HG03460 (cell line): Measurements from ENCODE around the gene TMEM176A.
A peak's percentile ranks its signal among the peaks of the same experiment; 100 is the strongest.

Experiments used
- ATAC-seq: cut with Tn5 transposase; IDR thresholded peaks from one replicate; pipeline ENCODE4 v1.9.1; 2021; ENCODE audit not compliant: unreplicated experiment

TMEM176A gene

DNA sequence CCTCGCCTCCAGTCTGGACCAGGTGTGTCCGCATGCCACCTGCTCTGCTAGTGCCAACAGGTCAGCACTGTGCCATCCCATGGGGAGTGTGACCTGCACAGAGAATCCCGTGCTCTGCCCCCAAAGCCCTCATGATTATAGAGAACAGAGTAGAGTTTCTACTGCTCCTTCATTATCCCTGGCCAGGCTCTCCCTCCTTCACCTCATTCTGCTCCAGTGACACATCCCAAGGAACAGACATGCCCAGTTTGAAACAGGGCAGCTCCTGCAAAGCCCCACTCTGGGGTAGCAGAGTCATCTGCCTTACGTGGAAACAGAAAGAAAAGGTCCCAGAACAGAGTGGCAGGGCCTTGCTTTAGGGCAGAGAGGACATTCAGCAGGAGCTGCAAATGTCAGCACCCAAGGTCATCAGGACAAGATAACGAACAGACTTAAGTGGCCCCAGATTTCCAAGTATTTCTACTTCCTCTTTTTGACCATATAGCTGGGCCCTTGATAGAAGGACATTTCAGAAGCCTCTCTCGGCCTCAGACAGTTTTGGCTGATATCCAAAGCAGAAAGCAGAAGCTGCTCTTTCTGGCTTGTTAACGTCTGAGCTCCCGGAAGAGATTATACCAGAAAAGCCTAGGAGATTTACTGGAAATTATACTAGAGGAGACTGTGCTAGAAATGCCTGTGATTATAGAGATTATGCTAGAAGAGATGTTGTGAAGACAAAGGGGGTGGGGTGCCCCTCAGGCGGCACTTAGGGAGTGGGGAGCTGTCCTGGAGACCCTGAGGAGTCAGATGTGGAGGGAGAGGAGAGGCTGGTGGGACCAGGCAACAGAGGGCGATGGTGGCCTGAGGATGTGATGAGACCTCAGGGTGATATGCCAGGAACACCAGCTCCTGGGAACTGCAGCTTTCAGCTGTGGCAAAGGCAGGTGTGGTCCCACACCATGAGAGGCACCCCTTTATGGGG lies 13.0 kb upstream of the TMEM176A start:
- peak; percentile 45 for ATAC-seq

DNA sequence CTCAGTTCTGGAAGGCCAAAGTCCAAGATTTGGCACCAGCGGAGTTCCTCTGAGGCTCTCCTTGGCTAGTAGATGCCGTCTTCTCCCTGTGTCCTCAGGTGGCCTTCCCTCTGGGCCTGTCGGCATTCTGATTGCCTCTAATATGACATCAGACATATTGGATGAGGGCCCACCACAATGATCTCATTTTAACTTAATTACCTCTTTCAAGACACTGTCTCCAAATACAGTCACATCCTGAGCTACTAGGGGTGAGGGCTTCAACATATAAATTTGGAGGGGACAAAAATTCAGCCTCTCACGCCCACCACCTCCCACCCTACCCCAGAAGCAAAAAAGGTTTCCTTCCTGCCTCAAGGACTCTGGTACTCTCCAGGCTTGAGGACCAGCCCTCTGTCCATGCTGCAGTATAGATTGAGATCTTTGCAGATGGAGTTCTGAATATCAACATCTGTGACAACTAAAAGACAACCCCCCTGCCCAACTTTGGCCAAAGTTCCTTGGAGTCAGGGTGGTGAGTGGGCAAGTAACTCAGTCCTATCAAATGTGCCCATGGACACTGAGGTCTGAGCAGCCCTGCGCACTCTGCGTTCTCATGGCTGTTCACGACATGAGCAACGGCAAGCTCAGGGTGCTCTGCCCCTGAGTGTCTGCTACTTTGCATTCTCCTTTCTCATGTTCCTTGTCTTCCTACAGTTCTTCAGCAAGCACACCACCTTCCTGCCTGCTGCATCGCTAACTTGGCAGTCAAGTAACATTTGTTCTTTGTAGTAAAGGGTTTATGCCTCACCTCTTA lies 11.9 kb upstream of the TMEM176A start:
- ATAC-seq = no peak

DNA sequence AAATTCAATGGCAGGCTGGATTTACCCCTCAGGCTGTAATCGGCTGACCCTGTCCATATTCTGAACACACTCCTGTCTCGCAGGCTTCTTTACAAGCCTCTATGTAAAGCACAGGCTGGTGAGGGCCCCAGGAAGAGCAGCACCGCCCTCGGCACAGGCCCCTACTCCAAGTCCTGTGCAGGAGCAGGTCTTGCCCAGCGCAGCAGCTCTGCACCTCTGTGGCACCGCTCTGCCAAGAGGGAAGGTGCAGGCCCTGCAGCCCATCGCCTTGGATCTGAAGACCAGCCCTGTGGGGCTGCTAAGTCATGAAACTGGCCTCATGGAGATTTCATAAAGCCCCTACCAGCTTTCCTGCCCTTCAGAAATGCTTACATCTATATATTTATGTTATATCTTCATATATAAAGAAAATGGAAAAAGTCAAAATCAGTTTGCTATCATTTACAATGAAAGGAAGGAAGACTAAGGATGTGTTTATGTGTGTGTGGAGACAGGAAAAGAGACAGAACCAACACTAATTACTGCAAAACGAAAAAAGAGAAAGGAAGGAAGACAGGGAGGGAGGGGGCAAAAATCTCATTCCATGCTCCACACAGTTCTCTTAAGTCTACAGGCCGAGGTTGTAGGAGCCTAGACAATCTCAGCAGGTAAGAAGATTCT lies 10.0 kb upstream of the TMEM176A start:
- ATAC-seq = no peak

DNA sequence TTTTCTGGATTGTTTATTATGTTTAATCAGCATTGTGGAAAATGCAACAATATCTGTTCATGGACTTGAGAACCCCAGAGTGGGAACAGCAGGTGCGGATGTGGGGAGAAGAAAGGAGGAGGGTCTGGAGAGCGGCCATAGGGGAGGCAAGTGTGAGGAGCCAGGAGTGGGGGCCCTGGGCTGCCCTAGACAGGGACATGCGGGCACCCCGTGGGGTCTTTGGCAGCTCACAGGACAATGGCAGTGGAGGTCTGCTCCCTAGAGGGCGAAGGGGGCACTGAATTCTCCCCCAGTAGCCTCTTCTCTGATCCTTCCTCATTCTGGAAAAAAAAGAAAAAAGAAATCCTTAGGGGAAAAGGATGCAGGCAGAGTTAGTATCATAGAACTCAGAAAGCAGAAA lies 9.3 kb upstream of the TMEM176A start:
- ATAC-seq = no peak

DNA sequence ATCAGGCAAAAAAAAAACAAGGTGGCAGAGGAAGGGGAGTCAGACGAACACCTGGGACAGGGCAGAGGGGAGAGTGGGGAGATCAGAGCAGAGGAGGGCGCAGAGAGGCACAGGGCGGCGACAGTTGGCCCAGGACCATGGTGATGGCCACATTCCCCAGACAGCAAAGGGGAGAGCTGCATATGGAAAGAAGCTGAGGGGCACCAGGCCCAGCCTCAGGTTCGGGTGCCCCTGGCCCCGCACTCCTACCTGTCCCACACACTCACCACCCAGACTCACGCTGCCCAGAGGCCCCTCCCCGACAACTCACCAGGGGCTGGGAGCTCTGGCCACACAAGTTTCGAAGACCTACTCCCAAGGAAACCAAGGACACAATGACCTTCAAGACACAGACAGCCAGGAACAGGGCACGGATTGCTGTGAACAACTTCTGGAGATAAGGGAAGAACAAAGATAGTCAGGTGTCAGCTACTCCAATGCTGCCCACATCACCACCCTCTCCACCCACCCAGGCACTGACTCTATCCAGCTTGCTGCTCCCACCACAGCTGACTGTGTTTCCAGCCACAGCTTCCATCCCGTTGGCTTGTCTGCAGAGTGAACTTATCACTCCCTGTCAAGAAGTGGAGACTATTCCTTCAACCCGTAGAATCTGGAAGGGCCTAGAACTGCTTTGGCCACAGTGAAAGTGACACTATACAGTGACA lies 8.7 kb upstream of the TMEM176A start:
- ATAC-seq = no peak

DNA sequence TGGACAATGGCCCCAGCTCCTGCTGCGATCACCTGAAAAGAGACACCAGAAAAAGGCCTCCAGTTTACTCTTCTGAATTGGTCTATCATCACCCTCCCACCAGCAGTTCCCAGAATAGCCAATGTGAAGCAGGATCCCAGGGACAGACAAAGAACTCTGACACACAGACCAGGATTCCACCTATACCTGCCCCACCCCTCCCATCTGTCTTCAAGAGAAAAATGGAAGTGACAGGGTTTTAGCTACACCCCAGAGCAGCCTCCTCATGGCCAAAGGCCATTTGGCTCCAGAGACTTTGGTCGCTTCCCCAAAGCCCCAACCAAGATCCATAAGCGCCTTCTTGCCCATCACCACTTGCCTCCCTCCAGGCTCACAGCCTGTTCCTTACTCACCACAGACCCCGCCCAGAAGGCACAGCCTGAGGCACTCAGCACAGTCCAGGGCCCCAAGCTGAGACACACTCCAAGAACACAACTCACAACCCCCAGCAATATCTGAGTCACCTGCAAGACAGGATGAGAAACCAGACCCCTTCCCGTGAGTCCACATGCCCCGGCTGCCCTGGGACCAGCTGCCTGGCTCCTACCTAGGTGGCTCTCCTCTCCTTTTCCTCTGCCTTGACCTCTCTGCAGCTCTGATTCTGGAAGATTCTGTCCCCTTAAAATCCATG lies 6.9 kb upstream of the TMEM176A start:
- ATAC-seq = no peak

DNA sequence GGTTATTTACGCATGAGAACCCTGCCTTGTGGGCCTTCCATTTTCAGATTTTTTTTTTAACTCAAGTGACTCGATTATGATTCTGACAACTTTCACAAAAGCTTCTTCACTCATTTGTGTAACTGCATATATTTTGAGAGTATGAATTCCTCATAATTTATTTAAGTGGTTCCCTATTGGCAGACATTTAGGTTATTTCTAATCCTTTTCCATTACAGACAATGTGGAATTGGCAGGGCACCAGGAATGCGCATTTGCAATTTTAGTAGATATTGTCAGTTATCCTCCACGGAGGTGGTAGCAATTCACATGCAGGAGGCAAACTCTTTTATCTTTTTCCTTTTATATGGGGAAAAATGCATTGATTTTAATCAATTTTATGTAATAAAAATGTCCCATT lies 2.9 kb upstream of the TMEM176A start:
- ATAC-seq = no peak

DNA sequence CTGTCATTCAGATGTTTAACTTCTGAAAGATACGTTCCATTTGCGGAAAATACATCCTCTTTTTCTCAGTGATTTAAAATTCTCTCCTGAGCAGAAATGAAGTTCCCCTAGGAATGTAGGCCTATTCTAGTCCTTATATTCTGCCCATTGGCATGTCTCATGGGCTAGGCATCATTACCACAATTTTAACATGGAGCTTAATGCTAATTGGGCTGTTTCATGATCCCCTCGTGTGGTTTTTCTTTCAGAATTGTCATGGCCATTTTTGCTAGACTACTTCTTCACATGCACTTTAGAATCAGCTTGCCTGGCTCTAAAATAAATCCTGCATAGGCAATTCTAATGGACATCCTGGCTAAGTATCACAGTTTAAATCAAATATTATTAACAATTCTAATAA lies 1.4 kb upstream of the TMEM176A start:
- no peak for ATAC-seq

DNA sequence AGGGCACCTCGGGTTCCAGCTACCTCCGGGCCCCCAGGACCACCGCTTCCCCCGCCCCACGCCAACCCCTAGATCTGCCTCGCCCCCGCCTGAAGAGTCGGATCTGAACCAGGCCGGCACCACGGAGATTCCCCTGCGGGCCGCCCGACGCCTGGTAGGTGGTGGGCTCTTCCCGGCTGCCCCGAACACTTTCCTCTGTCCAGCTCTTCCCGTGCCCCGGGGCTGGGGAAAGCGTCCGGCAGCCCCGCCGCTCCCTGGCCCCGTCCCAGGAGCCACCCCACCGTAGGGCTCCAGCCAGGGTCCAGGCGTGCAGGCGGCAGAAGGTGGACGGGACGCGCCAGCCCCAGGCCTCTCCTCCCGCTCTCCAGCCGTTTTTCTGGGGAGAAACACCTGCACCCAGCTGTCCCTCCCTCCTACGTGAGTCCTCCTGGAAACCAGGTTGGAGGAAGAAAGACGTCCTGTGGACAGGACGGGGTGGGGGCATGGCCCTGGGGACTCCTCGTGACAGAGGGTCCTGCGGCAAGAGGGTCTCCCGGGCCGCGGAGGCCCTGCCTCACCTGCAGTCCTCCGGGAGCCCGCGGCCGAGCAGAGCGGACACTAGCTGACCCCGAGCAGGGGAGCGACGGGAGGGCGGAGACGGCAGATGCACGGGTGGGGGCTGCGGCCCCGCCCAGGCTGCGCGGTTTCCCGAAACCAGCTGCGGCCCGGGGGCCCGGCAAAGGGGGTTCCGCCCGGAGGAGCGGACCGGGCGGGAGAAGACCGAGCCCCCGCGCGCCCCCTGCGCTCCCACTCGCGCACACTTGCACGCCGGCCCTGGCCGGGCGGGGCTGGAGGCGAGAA lies 608 bp upstream of the TMEM176A start, which contains the start of gene TMEM176B:
TMEM176B (minus strand) TSS at position 624 of the 840 bp plus-strand sequence. CDS start 3,795 bp downstream, outside the sequence.
- ATAC-seq = no peak

DNA sequence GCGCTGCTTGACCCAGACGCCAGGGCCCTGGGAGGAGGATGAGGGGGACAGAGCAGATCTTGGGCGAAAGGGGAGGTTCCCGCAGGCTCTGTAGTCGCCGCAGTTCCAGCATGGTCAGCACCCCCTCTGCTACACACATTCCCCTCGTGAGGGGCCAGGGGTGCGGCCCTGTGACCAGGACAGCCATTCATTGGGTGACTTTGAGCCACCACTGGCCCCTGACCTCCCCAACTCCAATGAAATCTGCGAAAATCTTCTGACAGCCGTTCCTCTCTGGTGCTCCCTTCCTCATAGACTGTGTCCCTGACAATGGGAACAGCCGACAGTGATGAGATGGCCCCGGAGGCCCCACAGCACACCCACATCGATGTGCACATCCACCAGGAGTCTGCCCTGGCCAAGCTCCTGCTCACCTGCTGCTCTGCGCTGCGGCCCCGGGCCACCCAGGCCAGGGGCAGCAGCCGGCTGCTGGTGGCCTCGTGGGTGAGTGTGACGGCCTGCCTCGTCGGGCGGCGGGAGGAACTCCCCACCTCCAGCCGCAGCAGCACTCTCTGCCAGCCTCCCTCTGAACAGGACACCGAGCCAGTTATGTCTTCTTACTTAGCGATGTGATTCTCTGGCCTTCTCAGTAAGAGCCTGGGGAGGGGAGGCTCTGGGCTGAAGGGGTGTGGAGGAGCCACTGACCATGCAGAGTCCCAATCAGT lies 825 bp downstream of the TMEM176A start:
- ATAC-seq = no peak

DNA sequence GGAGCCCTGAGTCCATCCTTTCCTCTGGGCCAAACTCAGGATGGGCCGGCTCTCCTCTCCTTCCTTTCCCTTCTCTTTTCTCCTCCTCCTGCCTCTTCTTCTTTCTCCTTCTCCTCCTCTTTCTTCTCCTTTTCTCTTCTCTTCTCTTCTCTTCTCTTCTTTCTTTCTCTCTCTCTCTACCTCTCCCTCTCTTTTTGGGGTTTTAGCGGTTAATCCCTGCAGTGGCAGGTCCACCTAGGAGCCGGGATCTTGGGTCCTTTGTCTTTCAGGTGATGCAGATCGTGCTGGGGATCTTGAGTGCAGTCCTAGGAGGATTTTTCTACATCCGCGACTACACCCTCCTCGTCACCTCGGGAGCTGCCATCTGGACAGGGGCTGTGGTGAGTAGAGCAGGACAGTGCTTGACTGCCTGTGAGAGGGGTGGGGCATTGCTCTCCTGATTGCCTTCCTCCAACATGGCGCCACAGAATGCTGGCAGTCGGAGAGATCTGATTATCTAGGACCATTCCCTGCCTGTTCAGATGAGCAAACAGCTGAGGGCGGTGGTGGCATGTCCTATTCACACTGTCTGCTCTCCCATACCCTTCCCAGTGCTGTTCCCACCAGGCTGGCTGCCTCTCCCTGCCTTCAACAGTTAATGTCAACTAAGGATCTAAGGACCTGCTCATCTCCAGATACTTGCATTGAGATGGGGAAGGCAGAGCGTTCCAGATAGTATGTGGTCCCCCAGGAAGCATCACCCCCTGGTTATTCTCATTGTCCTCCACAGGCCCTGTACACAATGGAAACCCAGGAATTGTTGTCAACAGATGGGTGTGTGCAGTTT lies 1.6 kb downstream of the TMEM176A start:
- no peak for ATAC-seq

DNA sequence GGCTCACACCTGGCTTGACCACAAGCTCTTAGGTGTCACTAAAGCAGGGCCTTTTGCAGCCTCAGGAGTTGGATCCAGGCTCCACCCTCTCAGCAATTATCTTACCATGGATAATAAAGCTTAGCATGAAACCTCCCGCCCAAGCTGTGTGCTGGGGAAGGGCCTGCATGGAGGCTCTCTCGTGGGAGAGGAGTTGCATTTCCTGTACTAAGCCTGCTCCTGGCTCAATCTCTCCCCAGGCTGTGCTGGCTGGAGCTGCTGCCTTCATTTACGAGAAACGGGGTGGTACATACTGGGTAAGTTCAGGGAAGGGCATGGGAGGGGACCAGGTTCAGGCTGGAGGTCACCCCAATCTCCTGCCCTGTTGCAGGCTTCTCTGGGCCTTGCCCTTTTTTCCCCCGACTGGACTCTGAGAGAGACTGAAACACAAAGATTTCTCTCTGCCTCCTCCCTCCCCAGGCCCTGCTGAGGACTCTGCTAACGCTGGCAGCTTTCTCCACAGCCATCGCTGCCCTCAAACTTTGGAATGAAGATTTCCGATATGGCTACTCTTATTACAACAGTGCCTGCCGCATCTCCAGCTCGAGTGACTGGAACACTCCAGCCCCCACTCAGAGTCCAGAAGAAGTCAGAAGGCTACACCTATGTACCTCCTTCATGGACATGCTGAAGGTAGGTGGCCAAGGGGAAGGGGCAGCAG lies 2.7 kb downstream of the TMEM176A start:
- no peak for ATAC-seq

DNA sequence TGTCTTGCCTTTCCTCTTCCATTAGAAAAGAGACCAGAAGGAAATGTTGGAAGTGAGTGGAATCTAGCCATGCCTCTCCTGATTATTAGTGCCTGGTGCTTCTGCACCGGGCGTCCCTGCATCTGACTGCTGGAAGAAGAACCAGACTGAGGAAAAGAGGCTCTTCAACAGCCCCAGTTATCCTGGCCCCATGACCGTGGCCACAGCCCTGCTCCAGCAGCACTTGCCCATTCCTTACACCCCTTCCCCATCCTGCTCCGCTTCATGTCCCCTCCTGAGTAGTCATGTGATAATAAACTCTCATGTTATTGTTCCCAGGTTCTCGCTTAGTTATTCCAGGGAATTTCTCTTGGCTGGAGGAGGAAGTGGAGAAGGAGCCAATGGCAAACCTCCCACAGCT lies 4.2 kb downstream of the TMEM176A start:
- ATAC-seq = no peak

DNA sequence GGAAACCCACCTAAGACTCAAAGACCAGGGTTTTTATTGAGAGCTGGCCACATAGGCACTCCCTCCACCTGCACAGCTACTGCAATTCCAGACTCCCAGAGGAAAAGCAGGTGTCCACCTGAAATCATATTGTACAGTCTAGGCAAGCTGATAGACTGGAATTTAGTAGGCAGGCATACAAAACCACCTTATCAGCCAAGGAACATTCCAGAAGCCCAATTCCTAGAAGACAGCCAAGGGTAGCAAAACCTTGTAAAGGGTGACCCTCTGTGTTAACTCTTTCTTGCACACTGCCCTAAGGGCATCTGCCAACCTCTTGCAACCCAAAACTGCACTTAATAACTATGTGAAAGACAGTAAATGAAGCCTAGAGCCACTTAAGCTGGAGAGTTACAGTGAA lies 5.3 kb downstream of the TMEM176A start:
- ATAC-seq = no peak

DNA sequence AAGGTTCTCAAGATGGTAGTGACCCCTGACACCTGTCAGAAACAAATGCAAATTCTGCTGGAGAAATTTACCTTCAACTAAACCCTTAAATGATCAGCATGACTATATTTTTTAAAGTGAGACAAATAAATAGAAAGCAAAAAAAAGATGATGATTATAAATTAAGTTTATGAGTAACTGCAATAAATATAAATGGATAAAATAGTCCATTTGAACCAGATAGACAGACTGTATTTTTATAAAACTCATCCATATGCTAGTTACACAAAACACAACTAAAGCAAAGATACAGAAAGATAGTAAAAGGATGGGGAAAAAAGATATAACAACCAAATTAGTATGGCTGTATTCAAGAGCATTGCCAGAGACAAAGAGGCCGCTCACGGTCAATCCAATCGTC lies 5.9 kb downstream of the TMEM176A start:
- ATAC-seq = no peak

DNA sequence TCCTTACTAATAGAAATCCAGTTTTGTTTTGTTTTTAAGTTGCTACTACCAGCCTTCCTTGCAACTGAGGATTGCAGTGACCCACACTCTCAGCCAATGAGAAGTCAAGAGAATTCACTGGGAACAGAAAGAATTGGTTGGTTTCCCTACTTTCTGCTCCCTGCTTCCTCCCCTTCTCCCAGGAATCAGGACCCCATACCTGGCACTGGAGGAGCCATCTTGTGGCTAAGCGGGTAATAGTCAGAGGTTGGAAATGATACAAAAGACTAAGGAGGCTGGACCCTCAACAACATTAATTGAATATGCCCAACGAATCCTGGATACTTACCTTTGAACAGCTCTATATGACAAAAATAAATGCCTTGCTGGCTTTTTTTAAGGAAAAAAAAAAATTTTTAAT lies 6.3 kb downstream of the TMEM176A start:
- no peak for ATAC-seq
